SK-N-MC (cell line): ENCODE results near the gene CACNA1C.

ENCODE experiments used
- EZH2 ChIP-seq: fragments of 200-600 bp; sonication (generic); IDR thresholded peaks from one replicate; pipeline ENCODE4 v1.6.1; 2017; ENCODE audit warnings: antibody characterized with exemption
- FOXP2 ChIP-seq: optimal IDR thresholded peaks from 2 replicates; pipeline ENCODE3; 2011; ENCODE audit warnings: mild to moderate bottlenecking, moderate library complexity; ENCODE audit not compliant: insufficient read depth; ENCODE audit errors: extremely low read length, control extremely low read depth
- POLR2AphosphoS5 ChIP-seq: IDR thresholded peaks from 2 replicates; pipeline ENCODE4 v1.6.1; 2012; ENCODE audit warnings: mild to moderate bottlenecking, low read depth, low read length, borderline replicate concordance

DNA sequence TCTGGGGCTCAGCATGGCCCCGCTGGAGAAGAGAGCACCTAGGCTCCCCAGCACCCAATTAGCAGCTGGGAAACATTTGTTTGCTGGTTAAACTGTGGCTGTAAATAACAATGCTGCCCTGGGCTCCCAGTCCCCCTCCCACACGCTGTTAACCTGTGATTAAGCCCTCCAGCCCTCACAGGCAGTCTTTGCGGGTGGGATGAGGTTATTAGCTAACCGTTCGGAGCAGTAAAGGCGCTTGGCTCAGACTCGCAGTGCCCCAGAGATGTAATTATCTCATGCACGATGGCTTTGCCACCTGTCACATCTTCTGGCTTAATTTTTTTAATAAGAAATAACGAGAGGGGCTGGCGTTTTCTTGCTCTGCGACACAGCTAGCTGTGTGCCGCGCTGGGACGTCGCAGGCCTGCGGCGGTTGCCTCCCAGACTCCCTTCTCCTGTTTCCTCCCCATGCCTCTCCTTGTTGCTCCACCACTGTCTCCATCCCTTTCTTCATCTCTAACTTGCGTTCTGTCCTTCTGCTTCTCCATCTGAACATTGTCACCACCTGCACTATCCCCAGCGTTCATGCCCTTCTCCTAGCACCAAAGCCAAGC is 502.8 kb downstream of the CACNA1C start:
- TF ChIP-seq POLR2AphosphoS5 (no peak), FOXP2 (no peak), EZH2 (no peak)
